ENCODE results near the gene TMOD1. TPM values are rescaled to one million over a fixed set of nuclear protein-coding genes. Genes with fewer than 3 reads are reported as not detected.
"Not testable (repeated sequence)": the region's sequence is repeated elsewhere in the genome, so short reads cannot be mapped to it uniquely, and the experiment has no call there.

TMOD1 gene
- total RNA-seq, 1 donor from 2014 or later: 12.9 TPM

DNA sequence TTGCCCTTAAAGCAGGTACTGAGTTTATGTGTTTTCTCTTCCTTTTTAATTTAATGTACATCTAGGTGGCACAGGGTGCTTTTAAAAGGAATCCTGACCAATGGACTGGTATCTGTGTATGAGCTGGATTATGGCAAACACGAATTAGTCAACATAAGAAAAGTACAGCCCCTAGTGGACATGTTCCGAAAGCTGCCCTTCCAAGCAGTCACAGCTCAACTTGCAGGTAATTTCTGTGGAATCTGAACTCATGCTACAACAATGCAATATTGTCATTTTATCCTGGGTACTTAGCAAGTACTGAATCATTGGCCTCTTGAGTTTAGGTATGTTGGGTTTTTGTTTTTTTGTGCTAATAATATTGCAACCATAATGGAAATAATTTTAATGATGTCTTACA lies 14.4 kb upstream of the TMOD1 start:
- peaks cover 3% of the 10 kb centered on the region for H3K36me3 Mint-ChIP-seq
- no peaks in the 10 kb centered on the region for H3K9me3 Mint-ChIP-seq
- no peaks in the 10 kb centered on the region for H3K4me1 Mint-ChIP-seq (ENCODE audit: unreplicated experiment)
- TF ChIP-seq, protein P1, sequence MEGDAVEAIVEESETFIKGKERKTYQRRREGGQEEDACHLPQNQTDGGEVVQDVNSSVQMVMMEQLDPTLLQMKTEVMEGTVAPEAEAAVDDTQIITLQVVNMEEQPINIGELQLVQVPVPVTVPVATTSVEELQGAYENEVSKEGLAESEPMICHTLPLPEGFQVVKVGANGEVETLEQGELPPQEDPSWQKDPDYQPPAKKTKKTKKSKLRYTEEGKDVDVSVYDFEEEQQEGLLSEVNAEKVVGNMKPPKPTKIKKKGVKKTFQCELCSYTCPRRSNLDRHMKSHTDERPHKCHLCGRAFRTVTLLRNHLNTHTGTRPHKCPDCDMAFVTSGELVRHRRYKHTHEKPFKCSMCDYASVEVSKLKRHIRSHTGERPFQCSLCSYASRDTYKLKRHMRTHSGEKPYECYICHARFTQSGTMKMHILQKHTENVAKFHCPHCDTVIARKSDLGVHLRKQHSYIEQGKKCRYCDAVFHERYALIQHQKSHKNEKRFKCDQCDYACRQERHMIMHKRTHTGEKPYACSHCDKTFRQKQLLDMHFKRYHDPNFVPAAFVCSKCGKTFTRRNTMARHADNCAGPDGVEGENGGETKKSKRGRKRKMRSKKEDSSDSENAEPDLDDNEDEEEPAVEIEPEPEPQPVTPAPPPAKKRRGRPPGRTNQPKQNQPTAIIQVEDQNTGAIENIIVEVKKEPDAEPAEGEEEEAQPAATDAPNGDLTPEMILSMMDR (conservative IDR thresholded peaks at IDR 0.05): peak; percentile 62
- DNase-seq (ENCODE audit: extremely low spot score, unreplicated experiment): no peak
- H3K4me3 Mint-ChIP-seq: no peak overlapping the region
- no peaks in the 10 kb centered on the region for H3K27me3 Mint-ChIP-seq
- H3K27ac Mint-ChIP-seq: no peak overlapping the region

DNA sequence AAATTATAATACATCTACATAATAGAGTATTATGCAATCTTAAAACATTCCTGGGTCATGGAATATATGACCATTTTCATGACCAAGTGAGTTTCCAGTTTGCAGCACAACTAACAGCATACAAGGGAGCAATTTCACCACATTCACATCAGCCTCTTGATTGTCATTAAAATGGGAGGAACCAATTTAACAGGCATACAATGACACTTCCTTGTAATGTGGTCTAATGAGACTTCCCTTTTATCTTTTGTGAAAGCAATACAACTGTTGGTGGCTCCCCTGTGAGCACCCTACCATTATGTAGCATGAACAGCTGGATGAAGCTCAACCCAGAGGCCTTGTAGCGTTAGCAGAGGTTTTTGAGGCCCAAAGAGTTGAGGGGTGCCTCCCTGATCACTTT lies 13.6 kb upstream of the TMOD1 start:
- Mint-ChIP-seq H3K36me3 (peaks cover 3% of the 10 kb centered on the region), H3K4me1 (ENCODE audit: unreplicated experiment) (no peaks in the 10 kb centered on the region), H3K27ac (no peak overlapping the region), H3K4me3 (no peak overlapping the region), H3K9me3 (no peaks in the 10 kb centered on the region), H3K27me3 (no peaks in the 10 kb centered on the region)
- DNase-seq (ENCODE audit: extremely low spot score, unreplicated experiment): no peak
- TF ChIP-seq, protein P1 (conservative IDR thresholded peaks at IDR 0.05): no peak

DNA sequence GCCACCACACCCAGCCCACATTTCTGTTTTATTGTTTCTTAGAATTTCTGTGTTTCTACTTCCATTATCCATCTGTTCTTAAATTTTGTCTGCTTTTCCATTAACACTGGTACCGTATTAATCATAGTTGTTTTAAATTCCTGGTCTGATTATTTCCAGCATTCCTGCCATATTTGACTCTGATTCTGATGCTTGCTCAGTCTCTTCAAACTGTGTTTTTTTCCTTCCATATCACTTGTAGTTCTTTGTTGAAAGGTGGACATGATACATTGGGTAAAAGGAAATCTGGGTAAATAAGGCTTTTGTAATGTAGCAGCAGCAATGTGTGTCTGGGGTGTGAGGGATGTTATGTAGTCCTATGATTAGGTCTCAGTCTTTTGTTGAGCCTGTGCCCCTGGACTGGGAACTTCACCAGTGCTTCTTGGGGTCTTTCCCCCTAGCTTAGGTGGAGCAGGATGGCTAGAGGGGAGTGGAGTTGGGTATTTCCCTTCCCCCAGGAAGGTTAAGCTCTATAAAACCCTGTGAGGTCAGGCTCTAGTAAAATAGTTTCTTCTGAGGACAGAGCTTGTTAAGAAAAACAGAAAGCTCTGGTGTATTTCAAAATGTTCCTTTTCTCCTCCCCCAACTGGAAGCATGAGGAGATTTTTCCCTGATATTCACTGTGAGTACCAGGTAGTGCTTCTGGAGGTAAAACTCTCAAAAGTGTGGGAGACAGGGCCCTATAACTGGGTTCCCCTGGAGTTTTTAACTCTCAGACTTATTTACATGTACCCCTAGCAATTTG lies 10.1 kb upstream of the TMOD1 start:
- TF ChIP-seq, protein P1 (conservative IDR thresholded peaks at IDR 0.05): no peak
- no peak for DNase-seq (ENCODE audit: extremely low spot score, unreplicated experiment)
- Mint-ChIP-seq H3K36me3 (peaks cover 3% of the 10 kb centered on the region), H3K27me3 (peaks cover 2% of the 10 kb centered on the region), H3K4me1 (ENCODE audit: unreplicated experiment) (no peaks in the 10 kb centered on the region), H3K4me3 (no peak overlapping the region), H3K9me3 (no peaks in the 10 kb centered on the region), H3K27ac (no peak overlapping the region)

DNA sequence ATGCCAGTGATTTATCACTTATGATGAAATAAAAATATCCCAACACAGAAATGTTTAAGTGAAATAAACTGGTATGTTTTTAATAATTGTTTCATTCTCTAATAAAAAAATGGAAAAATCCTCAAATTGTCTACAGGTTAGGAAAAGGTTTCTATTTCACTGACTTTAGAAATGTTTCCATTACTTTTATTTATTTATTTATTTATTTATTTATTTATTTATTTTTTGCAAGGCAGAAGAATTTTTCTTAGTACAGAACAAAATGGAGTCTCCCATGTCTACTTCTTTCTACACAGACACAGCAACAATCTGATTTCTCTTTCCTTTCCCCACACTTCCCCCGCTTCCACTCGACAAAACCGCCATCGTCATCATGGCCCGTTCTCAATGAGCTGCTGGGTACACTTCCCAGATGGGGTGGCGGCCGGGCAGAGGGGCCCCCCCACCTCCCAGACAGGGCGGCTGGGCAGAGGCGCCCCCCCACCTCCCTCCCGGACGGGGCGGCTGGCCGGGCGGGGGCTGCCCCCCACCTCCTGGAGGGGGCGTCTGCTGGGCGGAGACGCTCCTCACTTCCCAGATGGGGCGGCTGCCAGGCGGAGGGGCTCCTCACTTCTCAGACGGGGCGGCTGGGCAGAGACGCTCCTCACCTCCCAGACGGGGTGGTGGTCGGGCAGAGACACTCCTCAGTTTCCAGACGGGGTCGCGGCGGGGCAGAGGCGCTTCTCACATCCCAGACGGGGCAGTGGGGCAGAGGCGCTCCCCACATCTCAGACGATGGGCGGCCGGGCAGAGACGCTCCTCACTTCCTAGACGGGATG lies 3.7 kb upstream of the TMOD1 start:
- H3K27me3 Mint-ChIP-seq: peaks cover 47% of the 10 kb centered on the region
- H3K9me3 Mint-ChIP-seq; H3K4me3 Mint-ChIP-seq; H3K36me3 Mint-ChIP-seq; H3K27ac Mint-ChIP-seq; DNase-seq (ENCODE audit: extremely low spot score, unreplicated experiment); H3K4me1 Mint-ChIP-seq (ENCODE audit: unreplicated experiment): not testable (repeated sequence)

DNA sequence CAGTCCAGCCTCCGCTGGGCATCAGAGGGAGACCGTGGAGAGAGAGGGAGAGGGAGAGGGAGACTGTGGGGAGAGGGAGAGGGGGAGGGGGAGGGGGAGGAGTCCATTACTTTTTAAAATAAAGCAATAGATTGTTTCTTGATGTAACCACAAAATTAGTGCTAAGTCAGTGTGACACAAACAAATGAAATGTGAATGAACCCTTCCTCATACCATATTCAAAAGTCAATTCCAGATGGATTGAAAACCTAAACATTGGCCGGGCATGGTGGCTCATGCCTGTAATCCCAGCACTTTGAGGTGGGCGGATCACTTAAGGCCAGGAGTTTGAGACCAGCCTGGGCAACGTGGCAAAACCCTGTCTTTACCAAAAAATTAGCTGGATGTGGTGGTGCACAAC lies 2.6 kb upstream of the TMOD1 start:
- not testable (repeated sequence) for DNase-seq (ENCODE audit: extremely low spot score, unreplicated experiment); H3K4me3 Mint-ChIP-seq; H3K9me3 Mint-ChIP-seq; H3K4me1 Mint-ChIP-seq (ENCODE audit: unreplicated experiment); H3K36me3 Mint-ChIP-seq; H3K27ac Mint-ChIP-seq
- peaks cover 58% of the 10 kb centered on the region for H3K27me3 Mint-ChIP-seq

DNA sequence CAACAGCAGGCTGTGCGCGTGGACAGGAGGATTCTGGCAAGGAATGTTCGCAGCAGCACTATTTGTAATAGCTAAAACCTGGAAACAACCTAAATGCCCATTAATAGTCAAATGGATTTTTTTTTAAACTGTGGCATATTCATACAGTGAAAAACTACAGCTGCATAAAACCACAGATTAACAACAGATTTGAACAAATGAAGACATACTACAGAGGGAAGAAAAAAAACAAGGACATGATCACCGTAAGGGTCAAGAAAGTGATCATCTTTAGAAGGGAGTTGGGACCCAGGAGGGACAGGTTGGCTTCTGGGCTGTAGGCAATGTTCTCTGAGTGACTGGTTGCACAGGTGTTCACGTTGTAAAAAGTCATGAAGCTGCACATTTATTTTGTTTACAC lies 1.2 kb upstream of the TMOD1 start:
- H3K36me3 Mint-ChIP-seq: no peaks in the 10 kb centered on the region
- peaks cover 71% of the 10 kb centered on the region for H3K27me3 Mint-ChIP-seq
- H3K4me1 Mint-ChIP-seq (ENCODE audit: unreplicated experiment): peaks cover 5% of the 10 kb centered on the region
- no peaks in the 10 kb centered on the region for H3K9me3 Mint-ChIP-seq
- TF ChIP-seq, protein P1 (conservative IDR thresholded peaks at IDR 0.05): no peak
- H3K27ac Mint-ChIP-seq: no peak overlapping the region
- H3K4me3 Mint-ChIP-seq: peak overlapping the region; percentile 88
- no peak for DNase-seq (ENCODE audit: extremely low spot score, unreplicated experiment)

Data from type B pancreatic cell (in vitro differentiated cells).